ENCODE results near the gene LNPEP.
A peak's percentile ranks its signal among the peaks of the same experiment; 100 is the strongest.
"Not testable (repeated sequence)": the region's sequence is repeated elsewhere in the genome, so short reads cannot be mapped to it uniquely, and the experiment has no call there.

The LNPEP gene

DNA sequence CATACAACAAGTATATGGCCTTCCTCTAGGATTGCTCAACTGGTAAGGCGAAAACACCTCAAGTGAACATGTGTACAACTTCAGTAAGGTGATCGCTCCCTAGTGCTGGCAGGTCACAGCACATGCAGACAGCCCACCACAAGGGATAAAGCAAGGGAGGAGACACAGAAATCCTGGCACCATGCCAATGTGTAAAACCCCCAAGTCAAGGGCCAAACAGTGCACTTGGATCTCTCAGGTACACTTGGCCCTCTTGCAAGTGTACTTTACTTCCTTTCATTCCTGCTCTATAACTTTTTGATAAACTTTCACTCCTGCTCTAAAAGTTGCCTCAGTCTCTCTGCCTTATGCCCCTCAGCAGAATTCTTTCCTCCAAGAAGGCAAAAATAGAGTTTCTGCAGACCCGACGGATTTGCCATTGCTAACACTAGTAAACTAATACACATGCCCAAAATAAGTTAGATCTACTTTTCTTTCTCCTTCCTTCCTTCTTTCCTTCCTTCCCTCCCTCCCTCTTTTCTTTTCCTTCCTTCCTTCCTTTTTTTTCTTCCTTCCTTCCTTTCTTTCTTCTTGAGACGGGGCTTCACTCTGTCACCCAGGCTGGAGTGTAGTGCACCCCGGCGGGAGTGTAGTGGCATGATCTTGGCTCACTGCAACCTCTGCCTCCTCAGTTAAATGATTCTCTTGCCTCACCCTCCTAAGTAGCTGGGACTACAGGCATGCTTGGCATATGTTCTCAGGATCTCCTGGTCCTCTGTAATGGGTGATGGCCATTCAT is 6.8 kb upstream of the LNPEP start:
- no peak for DNase-seq (ENCODE audit: low read depth, low spot score)
- no peak overlapping the region for H3K27ac ChIP-seq

DNA sequence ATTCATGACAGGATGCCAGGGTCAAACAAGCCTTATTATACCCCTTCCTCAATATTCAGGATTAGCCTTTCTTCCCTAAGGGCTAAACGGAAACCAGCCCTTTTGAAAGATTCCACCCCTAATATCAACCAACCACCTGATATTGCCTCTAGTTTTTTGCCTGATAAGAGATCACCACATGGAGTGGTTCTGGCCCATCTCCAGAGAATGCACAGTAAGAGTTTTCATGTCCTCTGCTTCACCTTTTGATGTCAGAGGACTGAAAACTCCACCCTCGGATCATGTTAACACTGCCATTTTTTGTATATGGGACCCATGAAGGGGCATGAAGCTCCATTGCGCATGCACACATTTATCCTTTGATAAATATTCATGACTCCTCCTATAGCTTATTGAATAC is 5.8 kb upstream of the LNPEP start:
- H3K27ac ChIP-seq = no peak overlapping the region
- DNase-seq (ENCODE audit: low read depth, low spot score) = no peak

DNA sequence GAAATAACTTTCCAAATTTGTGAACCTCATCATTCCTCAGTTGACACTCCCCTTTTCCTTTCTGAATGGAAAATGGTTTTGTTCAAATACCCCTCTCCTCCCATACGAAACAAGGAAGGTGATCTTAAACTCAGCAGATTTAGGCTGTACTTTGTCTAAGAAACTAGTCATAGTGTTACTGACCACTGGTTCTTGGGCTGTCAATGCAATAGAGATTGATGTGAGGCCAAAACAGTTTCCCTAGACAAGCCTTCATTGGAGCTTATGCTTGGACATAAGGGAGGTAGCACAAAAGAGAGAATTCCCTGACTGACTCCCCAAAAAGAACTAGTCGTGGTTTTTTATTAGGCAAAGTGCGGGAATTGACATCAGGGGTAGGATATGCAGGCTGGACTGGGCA is 5.3 kb upstream of the LNPEP start:
- no peak overlapping the region for H3K27ac ChIP-seq
- DNase-seq (ENCODE audit: low read depth, low spot score) = no peak

DNA sequence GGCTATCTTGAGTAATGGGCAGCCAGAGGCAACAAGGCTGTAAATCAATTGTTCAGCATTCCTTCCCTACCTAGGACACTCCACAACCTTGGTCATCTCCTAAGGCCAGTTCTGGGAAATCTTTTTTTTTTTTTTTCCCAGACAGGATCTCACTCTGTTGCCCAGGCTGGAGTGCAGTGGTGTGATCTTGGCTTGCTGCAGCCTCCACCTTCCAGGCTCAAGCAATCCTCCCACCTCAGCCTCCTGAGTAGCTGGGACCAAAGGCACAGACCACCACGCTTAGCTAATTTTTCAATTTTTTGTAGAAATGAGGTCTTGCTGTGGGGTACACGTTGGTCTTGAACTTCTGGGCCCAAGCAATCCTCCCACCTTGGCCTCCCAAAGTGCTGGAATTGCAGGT is 4.8 kb upstream of the LNPEP start:
- DNase-seq (ENCODE audit: low read depth, low spot score); H3K27ac ChIP-seq: not testable (repeated sequence)

DNA sequence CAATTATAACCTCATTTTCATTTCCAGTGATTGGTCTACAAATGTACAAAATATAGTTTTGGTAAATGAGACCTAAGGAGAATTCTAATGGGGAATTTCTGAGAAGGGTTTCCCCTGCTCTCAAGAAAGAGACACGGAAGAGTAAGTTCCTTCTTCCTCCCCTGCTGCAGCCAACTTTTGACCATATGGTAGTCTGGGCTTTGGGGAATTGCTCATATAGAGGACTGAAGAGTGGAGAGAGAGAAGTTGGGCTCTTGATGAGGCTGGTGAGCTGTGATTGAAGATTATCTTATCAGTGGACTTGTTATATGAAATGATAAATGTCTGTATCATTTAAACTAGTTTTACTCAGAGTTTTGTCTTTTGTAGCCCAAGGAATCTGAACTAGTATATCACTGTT is 4.3 kb upstream of the LNPEP start:
- no peak overlapping the region for H3K27ac ChIP-seq
- no peak for DNase-seq (ENCODE audit: low read depth, low spot score)

DNA sequence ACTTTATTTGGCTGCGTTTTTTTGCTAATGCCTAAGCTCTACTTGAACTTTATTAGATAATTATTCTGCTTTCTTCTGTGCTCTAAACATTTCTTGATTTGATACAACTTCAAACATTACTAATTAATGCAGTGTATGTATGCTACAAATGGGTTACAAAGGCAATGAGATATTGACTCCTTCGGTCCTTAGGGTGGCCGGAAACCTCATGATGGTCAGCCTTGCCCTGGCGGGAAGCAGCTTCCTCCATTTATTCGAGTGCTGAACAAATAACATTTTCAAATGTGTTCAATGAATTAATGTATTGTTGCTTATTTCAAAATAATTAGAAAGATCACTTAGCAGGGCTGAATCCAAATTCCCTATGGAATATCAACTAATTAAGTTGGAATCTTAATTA is 3.9 kb upstream of the LNPEP start:
- no peak for DNase-seq (ENCODE audit: low read depth, low spot score)
- no peak overlapping the region for H3K27ac ChIP-seq

DNA sequence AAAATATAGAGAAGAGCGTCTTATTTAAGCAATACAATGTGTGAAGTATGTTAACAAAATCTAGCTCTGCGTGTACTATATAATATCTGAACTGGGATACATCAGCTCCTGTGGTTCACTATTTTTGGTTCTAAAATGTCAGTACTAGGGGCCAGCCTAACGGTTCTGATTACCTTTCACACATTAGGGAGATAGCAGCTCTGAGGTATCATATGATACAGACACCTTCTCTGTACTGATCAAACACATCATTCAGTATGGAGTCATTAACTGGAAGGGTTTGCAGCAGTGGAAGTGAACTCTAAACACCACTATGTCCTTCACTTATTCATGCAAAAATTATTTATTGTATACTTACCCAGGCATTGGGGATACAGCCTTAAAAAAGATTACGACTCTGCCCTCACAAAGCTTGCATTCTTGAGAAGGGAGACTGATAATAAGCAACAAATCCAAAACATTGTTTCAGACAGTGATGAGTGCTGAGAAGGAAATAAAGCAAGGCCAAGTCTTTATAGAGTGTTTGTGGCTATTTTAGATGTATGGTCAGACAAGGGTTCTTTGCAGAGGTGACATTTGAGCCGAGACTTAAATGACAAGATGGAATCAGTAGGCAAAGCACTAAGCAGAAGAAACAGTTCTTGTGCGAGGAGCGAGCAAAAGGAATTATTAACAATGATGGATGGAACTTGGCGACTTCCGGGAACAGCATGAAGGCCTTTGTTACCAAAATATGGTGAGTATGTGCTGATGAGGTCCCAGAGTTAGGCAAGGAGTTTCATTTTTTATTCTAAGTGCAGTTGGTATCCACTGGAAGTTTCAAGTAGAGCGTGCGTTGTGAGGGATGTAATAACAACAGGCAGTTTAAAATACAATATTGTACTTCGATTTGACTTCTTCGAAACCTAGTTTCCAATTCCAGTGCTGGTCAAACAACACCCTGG is 1.8 kb upstream of the LNPEP start:
- DNase-seq (ENCODE audit: low read depth, low spot score) = no peak
- peak overlapping the region; percentile 95 for H3K27ac ChIP-seq

DNA sequence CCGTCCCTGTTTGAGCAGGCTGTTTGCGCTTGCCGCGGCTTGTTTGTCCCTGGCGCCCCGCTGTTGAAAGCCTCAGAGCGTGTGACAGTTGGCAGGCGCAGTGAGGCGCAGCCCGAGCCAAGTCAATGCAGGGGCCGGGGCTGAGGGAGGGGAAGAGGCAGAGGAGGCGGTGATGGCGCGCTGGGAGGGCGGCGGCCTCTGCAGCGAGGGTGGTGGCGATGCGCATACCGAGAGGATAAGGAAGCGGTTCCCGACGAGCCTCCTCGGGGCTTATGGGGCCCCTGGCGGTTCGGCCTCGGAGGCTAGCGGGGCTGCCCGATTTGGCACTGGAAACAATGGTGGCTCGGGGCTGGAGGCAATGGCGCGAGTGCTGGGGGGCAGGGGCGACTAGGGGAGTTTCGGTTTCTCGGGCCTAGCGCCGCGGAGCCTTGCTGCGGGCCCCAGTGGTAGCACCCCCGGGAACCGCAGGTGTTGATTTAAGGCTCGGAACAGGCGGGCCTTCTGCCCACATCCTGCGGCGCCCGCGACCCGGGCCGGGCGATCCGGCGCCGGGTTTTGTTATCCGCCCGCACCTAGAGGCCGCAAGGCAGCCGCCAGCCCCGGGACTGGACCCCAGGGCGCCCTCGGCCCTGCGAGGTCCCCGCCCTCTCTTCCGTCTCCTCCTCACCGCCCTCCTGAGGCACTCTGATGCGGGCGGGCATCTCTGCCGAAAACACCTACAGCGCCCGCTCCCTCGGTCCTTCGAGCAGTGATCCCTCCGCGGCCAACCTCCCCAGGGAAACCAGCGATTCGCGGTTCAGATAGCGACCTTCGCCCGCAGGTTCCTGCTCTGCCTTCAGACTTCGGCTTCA is 947 bp upstream of the LNPEP start:
- H3K27ac ChIP-seq = peak overlapping the region; percentile 95
- DNase-seq (ENCODE audit: low read depth, low spot score) = peak; percentile 74

DNA sequence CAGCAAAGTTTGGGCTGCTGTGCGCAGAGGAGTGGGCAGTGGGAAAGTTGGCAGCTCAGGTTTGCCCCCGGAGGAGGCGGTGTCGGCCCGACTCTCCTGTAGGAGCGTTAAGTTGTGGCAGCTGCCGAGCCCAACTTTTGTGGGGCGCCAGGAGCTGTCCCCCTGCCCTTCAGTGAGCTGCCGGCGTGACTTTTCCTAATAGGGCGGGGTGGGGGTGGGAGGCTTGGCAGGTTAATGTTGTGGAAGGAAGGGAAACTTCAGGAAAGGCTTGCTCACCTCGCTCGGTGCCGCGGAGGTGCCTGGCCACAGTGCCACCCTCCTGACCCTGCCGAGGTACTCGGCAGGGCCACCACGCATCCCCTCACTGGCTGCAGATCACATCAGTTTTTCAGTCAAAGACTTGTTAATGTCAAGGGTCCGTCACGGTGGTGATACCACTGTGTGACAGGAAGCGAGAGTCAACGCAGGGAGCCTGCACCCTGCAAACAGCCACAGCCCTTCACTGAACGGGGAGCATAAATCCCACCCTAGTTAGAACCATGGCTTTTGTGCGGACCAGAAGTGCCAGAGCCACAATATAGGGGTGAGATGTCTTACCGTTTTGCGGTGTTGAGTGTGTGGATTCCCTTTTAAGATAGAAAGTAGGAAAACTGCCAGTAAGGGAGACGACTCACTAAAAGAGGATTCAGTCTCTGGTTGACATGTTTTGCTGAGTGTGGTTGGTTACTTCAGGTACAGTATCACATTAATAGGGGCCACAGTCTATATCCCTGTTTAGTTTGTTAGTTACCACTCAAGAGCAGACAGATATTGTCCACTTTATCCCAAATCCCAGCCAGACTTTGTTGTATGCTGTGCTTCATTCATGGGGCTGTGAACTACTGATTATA is 796 bp downstream of the LNPEP start:
- DNase-seq (ENCODE audit: low read depth, low spot score) = no peak
- peak overlapping the region; percentile 95 for H3K27ac ChIP-seq

DNA sequence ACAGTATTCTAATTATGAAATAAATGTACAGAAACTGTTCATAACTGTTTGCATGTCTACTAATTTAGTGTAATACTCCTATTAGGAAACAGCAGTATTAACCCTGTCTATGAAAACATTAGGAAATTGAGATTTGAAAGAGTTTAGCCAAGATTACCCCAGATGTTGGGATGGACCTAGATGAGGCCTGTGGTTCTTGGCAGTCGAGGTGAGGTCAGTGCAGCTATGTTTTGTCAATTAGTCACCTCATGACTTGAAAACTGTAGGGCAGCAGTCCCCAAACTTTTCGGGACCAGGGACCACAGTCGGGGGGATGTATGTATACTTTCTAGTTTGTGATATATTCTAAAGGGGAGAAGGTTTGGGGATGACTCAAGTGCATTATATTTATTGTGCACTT is 4.7 kb downstream of the LNPEP start:
- no peak for DNase-seq (ENCODE audit: low read depth, low spot score)
- H3K27ac ChIP-seq = no peak overlapping the region

DNA sequence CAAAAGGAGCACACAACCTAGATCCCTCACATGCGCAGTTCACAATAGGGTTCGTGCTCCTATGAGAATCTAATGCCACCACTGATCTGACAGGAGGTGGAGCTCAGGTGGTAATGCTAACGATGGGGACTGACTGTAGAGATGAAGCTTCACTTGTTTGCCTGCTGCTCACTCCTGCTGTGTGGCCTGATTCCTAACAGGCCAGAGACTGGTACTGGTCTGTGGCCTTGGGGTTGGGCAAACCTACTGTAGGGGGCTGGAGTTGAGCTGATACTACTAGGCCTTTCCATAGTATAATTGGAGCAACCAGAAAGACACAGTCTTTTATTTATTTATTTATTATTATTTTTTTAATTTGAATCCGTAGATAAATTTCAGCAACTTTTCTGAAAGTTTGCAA is 5.3 kb downstream of the LNPEP start:
- H3K27ac ChIP-seq = no peak overlapping the region
- no peak for DNase-seq (ENCODE audit: low read depth, low spot score)

DNA sequence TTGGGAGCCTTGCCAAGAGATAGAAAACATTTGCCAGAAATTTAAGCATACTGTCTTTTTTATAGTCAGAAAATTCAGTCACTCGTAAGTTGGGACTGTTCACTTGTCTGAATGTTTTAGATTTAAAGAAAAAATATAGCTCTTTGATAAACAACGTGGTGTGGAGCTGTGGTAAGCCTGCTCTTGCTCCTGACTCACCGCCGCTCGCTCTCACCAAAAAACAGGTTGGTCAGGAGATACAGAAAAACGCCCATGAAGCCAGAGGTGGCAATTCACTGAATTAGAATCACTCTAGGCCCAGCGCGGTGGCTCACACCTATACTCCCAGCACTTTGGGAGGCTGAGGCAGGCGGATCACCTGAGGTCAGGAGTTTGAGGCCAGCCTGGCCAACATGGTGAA is 6.2 kb downstream of the LNPEP start:
- DNase-seq (ENCODE audit: low read depth, low spot score) = no peak
- no peak overlapping the region for H3K27ac ChIP-seq

DNA sequence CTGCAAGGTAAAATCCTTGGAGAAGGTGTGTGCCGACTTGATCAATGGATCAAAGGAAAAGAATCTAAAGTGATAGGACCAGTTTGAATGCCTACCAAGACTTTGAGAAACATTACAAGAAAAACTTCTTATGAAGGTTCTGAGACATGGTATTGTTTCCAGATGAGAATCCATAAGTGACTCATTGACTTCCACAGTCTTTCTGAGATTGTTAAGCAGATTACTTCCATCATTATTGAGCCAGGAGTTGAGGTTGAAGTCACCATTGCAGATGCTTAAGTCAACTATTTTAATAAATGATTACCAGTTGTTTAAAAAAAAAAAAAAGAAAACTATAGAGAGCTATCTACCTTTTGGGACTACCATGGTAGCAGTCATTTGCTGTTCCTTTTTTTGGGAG is 7.0 kb downstream of the LNPEP start:
- no peak for DNase-seq (ENCODE audit: low read depth, low spot score)
- no peak overlapping the region for H3K27ac ChIP-seq

DNA sequence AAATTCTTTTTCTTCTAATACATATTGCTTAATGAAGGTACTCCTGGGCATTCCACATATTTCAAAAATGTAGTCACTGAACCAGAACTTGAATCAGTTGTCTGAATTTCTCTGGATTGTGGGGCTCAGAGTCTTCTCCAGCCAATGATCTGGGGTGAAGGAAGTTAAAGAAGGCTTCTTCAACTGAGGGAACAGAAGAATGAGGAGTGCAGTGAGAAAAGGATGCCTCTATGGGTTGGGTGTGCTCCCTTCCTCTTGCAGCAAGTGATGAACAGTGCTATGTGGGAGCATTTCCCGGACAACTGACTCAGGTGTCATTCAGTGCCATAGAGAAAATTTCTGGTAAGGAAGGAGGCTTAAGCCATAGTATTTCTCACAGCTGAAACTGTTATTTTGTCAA is 7.9 kb downstream of the LNPEP start:
- H3K27ac ChIP-seq = no peak overlapping the region
- no peak for DNase-seq (ENCODE audit: low read depth, low spot score)

DNA sequence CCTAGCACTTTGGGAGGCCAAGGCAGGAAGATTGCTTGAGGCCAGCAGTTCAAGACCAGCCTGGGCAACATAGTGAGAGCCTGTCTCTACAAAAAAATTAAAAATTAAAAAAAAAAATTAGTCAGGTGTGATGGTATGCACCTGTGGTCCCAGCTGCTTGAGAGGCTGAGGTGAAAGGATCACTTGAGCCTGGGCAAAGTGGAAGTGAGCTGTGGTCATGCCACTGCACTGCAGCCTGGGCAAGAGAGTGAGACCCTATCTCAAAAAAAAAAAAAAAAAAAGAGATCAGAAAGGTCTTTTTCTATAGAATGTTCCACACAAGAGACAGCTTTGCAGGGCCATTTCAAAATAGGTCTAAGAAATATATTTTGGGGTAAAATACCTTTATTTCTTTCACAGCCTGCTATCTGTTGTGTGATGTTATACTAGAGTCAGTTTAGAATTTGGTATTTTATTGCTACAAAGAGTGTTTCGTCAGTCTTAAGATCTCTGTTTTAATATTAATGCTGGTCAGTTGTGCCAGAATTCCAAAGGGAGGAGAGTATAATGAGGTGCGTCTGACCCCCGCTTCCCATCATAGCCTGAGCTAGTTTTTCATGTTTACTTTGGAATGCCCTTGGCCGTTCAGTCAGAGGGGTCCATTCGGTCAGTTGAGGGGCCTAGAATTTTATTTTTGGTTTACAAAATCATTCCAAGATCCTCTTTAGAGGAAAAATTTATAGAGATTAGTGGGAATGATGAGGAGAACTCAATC is 9.4 kb downstream of the LNPEP start:
- DNase-seq (ENCODE audit: low read depth, low spot score) = no peak
- no peak overlapping the region for H3K27ac ChIP-seq

DNA sequence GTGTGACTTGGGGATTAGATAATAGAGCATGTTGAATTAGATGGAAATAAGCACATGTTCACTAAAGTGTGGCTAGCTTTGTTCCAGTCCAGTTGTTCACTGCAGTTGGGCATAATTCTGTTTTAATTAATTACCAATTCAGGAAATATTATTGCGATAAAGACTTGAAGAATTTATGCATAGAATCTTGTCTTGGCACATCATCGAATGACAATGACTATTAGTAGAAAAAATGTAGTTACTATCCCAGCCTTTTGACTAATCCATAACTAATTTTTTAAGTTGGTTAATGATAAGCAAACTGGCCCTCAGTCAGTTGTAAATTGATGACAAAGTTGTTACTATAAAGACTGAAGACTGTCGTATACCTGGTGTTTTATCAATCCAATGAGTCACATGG is 10.5 kb downstream of the LNPEP start:
- no peak overlapping the region for H3K27ac ChIP-seq
- DNase-seq (ENCODE audit: low read depth, low spot score) = no peak

DNA sequence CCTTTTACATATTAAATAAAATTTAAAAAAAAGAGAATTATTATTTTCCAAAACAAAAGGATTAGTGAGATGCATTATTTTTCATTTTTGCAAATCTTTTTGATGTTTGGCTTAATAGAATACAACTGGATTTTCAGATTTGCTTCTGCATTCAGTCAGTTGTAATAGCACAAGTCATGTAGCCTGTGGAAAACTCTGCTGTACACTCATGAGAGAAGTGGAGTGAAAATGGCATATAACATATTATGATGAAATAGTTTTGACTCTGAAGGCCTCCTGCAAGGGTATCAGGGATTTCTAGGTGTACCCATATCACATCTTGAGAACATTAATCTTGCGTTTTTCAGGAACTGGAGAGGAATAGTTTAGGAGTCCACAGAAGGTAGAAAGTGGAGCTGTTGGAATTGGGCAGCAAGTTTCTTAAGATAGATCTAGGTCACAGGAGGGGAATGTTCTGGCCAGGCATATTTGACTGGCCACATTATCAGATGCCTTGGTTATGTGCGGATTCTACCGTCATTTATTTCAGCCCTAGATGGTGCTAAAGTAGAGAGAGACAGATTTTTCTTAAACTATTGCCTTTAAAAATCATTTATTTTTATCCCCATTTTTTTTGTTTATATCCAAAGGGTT is 16.4 kb downstream of the LNPEP start:
- H3K27ac ChIP-seq = peak overlapping the region; percentile 22
- DNase-seq (ENCODE audit: low read depth, low spot score) = no peak

DNA sequence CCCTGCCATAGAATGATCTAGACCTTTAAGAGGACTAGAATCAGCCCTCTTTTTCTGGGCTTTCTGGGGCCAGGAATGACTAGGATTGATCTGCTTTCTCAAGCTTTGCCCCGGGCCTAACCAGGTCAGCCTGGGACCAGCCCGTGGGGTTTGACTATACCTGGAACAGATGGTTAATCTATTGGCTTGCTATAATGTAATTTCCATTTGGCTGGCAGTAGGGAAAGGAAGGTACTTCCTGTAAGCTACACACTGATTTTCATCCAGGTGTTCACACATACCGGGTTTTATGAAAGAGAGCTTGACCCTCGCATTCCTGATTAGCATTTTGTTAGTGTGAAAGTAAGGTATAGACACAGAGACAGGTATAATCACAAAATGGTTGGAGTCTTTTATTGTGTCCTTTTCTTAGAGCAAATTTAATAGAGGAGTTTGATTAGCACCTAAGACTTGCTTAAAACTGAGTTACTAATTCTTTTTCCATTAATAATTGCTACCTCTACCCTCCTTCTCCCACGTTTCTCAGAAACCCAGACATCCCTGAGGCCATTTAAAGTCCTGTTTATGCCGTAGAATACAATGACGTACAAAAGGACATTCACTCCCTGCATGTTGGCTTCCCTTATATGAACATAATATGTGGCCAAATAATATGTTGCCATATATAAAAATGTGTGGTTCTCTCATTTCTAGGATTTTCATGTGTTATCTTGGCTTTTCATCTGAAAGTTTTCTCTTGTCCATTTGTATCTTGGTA is 17.3 kb downstream of the LNPEP start:
- H3K27ac ChIP-seq = peak overlapping the region; percentile 22

More for the DNA sequence above, 17.3 kb downstream of the LNPEP start:
- DNase-seq (ENCODE audit: low read depth, low spot score) = no peak
